HEK293 (cell line): ENCODE data around the gene RPL3.

Experiments
- CTCF ChIA-PET: fragments of 350-600 bp; formaldehyde crosslinking; extraction: SDS; loops from one replicate; lab custom pipeline; 2021; ENCODE audit warnings: antibody characterized with exemption; lab: Yijun Ruan, JAX
- POLR2A ChIA-PET: fragments of 300-600 bp; formaldehyde crosslinking; extraction: SDS; loops from one replicate; lab custom pipeline; 2020; ENCODE audit warnings: antibody characterized with exemption, inconsistent platforms; lab: Yijun Ruan, JAX
- H3K27ac ChIP-seq: fragments of 200-500 bp; sonication (Bioruptor generic); 2 replicates; pipeline ENCODE4 v1.5.1; 2014; ENCODE audit warnings: low read depth, low read length, control low read depth, inconsistent platforms; ENCODE audit errors: extremely low read depth
- H3K36me3 ChIP-seq, 2 experiments: fragments of 200-500 bp in 1 of 2; sonication (Bioruptor generic) in 1 of 2; 1 replicate in 1 of 2; 2 replicates in 1 of 2; pipeline ENCODE4 v1.5.1; 2014 to 2017; ENCODE audit warnings: inconsistent platforms in 2 of 2, low read length in 2 of 2; ENCODE audit not compliant: control insufficient read depth in 2 of 2, insufficient read depth in 1 of 2
- H3K4me1 ChIP-seq: fragments of 200-500 bp; sonication (Bioruptor generic); 2 replicates; pipeline ENCODE4 v1.5.1; 2014; ENCODE audit warnings: mild to moderate bottlenecking, low read length, inconsistent platforms; ENCODE audit not compliant: control insufficient read depth, insufficient read depth
- H3K4me3 ChIP-seq: 2 replicates; pipeline ENCODE4 v1.5.1; 2011; ENCODE audit warnings: low read depth, mild to moderate bottlenecking, control low read depth, low read length, moderate library complexity
- H3K9me3 ChIP-seq: fragments of 200-500 bp; sonication (Bioruptor generic); 2 replicates; pipeline ENCODE4 v1.5.1; 2014; ENCODE audit warnings: low read depth, low read length, inconsistent platforms; ENCODE audit not compliant: control insufficient read depth, insufficient read depth
- BCL11B ChIP-seq: fragments of 450-650 bp; formaldehyde crosslinking; IDR thresholded peaks from 2 replicates; pipeline ENCODE4 v1.5.1; 2016; ENCODE audit warnings: low read depth, missing biosample characterization, missing genetic modification characterization
- GLIS1 ChIP-seq: fragments of 450-650 bp; formaldehyde crosslinking; IDR thresholded peaks from 2 replicates; pipeline ENCODE4 v1.5.1; 2016; ENCODE audit warnings: missing biosample characterization, missing genetic modification characterization
- OVOL3 ChIP-seq: fragments of 450-650 bp; formaldehyde crosslinking; IDR thresholded peaks from 2 replicates; pipeline ENCODE4 v1.5.1; 2016; ENCODE audit warnings: missing biosample characterization, missing genetic modification characterization
- PATZ1 ChIP-seq: fragments of 450-650 bp; formaldehyde crosslinking; IDR thresholded peaks from 2 replicates; pipeline ENCODE4 v1.5.1; 2016; ENCODE audit warnings: missing biosample characterization, missing genetic modification characterization
- PRDM10 ChIP-seq: fragments of 450-650 bp; formaldehyde crosslinking; IDR thresholded peaks from 2 replicates; pipeline ENCODE4 v1.5.1; 2016; ENCODE audit warnings: missing biosample characterization, missing genetic modification characterization
- TRIM28 ChIP-seq: IDR thresholded peaks from 2 replicates; pipeline ENCODE4 v1.6.1; 2011; ENCODE audit warnings: low read length, control low read depth, borderline replicate concordance
- ZBTB8A ChIP-seq: fragments of 450-650 bp; formaldehyde crosslinking; IDR thresholded peaks from 2 replicates; pipeline ENCODE4 v1.5.1; 2016; ENCODE audit warnings: missing biosample characterization, missing genetic modification characterization
- ZFP3 ChIP-seq: fragments of 450-650 bp; formaldehyde crosslinking; IDR thresholded peaks from 2 replicates; pipeline ENCODE4 v1.5.1; 2016; ENCODE audit warnings: low read depth, missing biosample characterization, missing genetic modification characterization
- ZFP69B ChIP-seq: fragments of 450-650 bp; formaldehyde crosslinking; IDR thresholded peaks from 2 replicates; pipeline ENCODE4 v1.5.1; 2016; ENCODE audit warnings: missing biosample characterization, missing genetic modification characterization
- ZNF2 ChIP-seq: fragments of 450-650 bp; formaldehyde crosslinking; IDR thresholded peaks from 2 replicates; pipeline ENCODE4 v1.5.1; 2016; ENCODE audit warnings: missing biosample characterization, missing genetic modification characterization
- ZNF266 ChIP-seq: fragments of 450-650 bp; formaldehyde crosslinking; IDR thresholded peaks from 2 replicates; pipeline ENCODE4 v1.5.1; 2016; ENCODE audit warnings: missing biosample characterization, missing genetic modification characterization, low read depth
- ZNF280C ChIP-seq: fragments of 450-650 bp; formaldehyde crosslinking; IDR thresholded peaks from 2 replicates; pipeline ENCODE4 v1.5.1; 2016; ENCODE audit warnings: missing biosample characterization, missing genetic modification characterization
- ZNF394 ChIP-seq: fragments of 450-650 bp; formaldehyde crosslinking; IDR thresholded peaks from 2 replicates; pipeline ENCODE4 v1.5.1; 2016; ENCODE audit warnings: missing biosample characterization, missing genetic modification characterization, mild to moderate bottlenecking, moderate library complexity, borderline replicate concordance
- ZNF521 ChIP-seq: fragments of 450-650 bp; formaldehyde crosslinking; IDR thresholded peaks from 2 replicates; pipeline ENCODE4 v1.5.1; 2017; ENCODE audit warnings: missing biosample characterization, mild to moderate bottlenecking, missing genetic modification characterization
- ZNF645 ChIP-seq: fragments of 450-650 bp; formaldehyde crosslinking; IDR thresholded peaks from 2 replicates; pipeline ENCODE4; 2016; ENCODE audit warnings: missing biosample characterization, missing genetic modification characterization
- ZNF768 ChIP-seq: fragments of 450-650 bp; formaldehyde crosslinking; IDR thresholded peaks from 2 replicates; pipeline ENCODE4 v1.5.1; 2018; ENCODE audit warnings: missing biosample characterization, mild to moderate bottlenecking, missing genetic modification characterization
- ZSCAN23 ChIP-seq: fragments of 450-650 bp; formaldehyde crosslinking; IDR thresholded peaks from 2 replicates; pipeline ENCODE4 v1.5.1; 2016; ENCODE audit warnings: missing biosample characterization, missing genetic modification characterization

The RPL3 gene

GRCh38 chr22:39300186-39300830, 19.1 kb downstream of the RPL3 start (continued):
- TF ChIP-seq OVOL3 (tag by site-specific recombination) (no peak), TRIM28 (no peak), GLIS1 (tag by site-specific recombination) (no peak), ZBTB8A (tag by site-specific recombination) (no peak), ZSCAN23 (tag by site-specific recombination) (no peak), BCL11B (no peak)

- no peaks in the 10 kb centered on the region for H3K36me3 ChIP-seq
- TF ChIP-seq ZNF280C (no peak), ZFP69B (tag by site-specific recombination) (no peak), ZNF266 (tag by site-specific recombination) (no peak), BCL11B (no peak)
- CTCF ChIA-PET, result interaction anchor here (1.0 to 1.3 kb wide), 3 partner anchors 12 to 129 kb away, joined by 4 to 9 read pairs (median 5); no protein-coding TSS in a partner anchor
- H3K9me3 ChIP-seq, result no peaks in the 10 kb centered on the region
- H3K4me1 ChIP-seq, result no peaks in the 10 kb centered on the region
- no peak overlapping the region for H3K27ac ChIP-seq
- H3K4me3 ChIP-seq, result no peak overlapping the region
- POLR2A ChIA-PET, result interaction anchor here (1.7 to 2.2 kb wide), 3 partner anchors 10 to 19 kb away, joined by 5 to 13 read pairs (median 7); partner anchors contain the start of gene RPL3
Measured at GRCh38 chr22:39299829-39300178, 19.6 kb downstream of the RPL3 start.

GRCh38 chr22:39298241-39298987, 21.0 kb downstream of the RPL3 start:
- no peak overlapping the region for H3K27ac ChIP-seq
- no peaks in the 10 kb centered on the region for H3K4me1 ChIP-seq
- CTCF ChIA-PET, result interaction anchor here (1.0 kb wide), 1 partner anchor 13 kb away, joined by 3 read pairs; no protein-coding TSS in a partner anchor
- POLR2A ChIA-PET, result interaction anchor here (0.5 to 2.2 kb wide), 5 partner anchors 11 to 222 kb away, joined by 3 to 18 read pairs (median 3); partner anchors contain the start of gene PDGFB
- no peaks in the 10 kb centered on the region for H3K9me3 ChIP-seq
- H3K36me3 ChIP-seq, result no peaks in the 10 kb centered on the region
- H3K4me3 ChIP-seq, result no peak overlapping the region
- TF ChIP-seq ZNF2 (tag by site-specific recombination) (no peak), ZFP3 (tag by site-specific recombination) (no peak), ZNF645 (tag by site-specific recombination) (no peak), PATZ1 (peak; percentile 6; the same call in 1 of the 2 replicates), ZNF521 (tag by site-specific recombination) (no peak), ZNF394 (0 out of 2 replicates have a peak, but pooled peaks have one; percentile 31), ZNF768 (tag by site-specific recombination) (0 out of 2 replicates have a peak, but pooled peaks have one; percentile 53), PRDM10 (tag by site-specific recombination) (0 out of 2 replicates have a peak, but pooled peaks have one; percentile 10)
